B cell (primary cell): ENCODE results near the gene LTBP2. TPM values are rescaled to one million over a fixed set of nuclear protein-coding genes. Genes with fewer than 3 reads are reported as not detected.

Experiments
- ATAC-seq: fragments of 200-7000 bp; cut with Tn5 transposase; one replicate; pipeline ENCODE4 v1.10.0; 2021; ENCODE audit warnings: low read depth, mild to moderate bottlenecking, moderate number of reproducible peaks, moderate library complexity
- CTCF ChIA-PET: fragments of 350-600 bp; sonication (Branson Sonifier 250); formaldehyde crosslinking; loops from one replicate; lab custom pipeline; 2021; ENCODE audit warnings: antibody characterized with exemption, inconsistent platforms; lab: Charles Lee
- POLR2A ChIA-PET: fragments of 350-600 bp; sonication (Branson Sonifier 250); formaldehyde crosslinking; loops from one replicate; lab custom pipeline; 2021; ENCODE audit warnings: antibody characterized with exemption; lab: Charles Lee
- DNase-seq: peaks from one replicate; pipeline ENCODE4 v3.0.0; 2013
- H2AFZ ChIP-seq: 2 replicates; pipeline ENCODE4 v1.6.1; 2012; ENCODE audit warnings: mild to moderate bottlenecking, low read depth, low read length; ENCODE audit not compliant: insufficient read depth, poor library complexity, severe bottlenecking
- H3K27ac ChIP-seq, 2 donors: 1 replicate in 1 of 2; 2 replicates in 1 of 2; pipeline ENCODE4 v1.5.1; 2012 to 2013; ENCODE audit warnings: low read length in 2 of 2, mild to moderate bottlenecking in 2 of 2, moderate library complexity in 1 of 2
- H3K27me3 ChIP-seq, 4 experiments: fragments of 200-600 bp in 1 of 4; sonication (generic) in 1 of 4; replicated peaks in 1 of 4; 1 replicate in 2 of 4; 2 replicates in 2 of 4; pipeline versions ENCODE4 v1.6.1 to v1.7.0; 2013 to 2016; ENCODE audit warnings: low read length in 3 of 4, mild to moderate bottlenecking in 2 of 4, mixed read lengths in 1 of 4, moderate library complexity in 1 of 4; ENCODE audit not compliant: insufficient read depth in 4 of 4, control insufficient read depth in 3 of 4; ENCODE audit errors: control extremely low read depth in 1 of 4
- H3K36me3 ChIP-seq, 2 experiments: replicated peaks in 1 of 2; 1 replicate in 1 of 2; 2 replicates in 1 of 2; pipeline versions ENCODE4 v1.6.1 to v1.7.1; 2013; ENCODE audit warnings: low read length in 1 of 2; ENCODE audit not compliant: insufficient read depth in 2 of 2, control insufficient read depth in 1 of 2; ENCODE audit errors: control extremely low read depth in 1 of 2, extremely low read depth in 1 of 2
- H3K4me1 ChIP-seq, 2 donors: fragments of 200-600 bp in 1 of 2; sonication (generic) in 1 of 2; 1 replicate in 1 of 2; 2 replicates in 1 of 2; pipeline versions ENCODE4 v1.5.1 to v1.6.1; 2013 to 2017; ENCODE audit warnings: low read length in 2 of 2; ENCODE audit not compliant: control insufficient read depth in 2 of 2, insufficient read depth in 2 of 2
- H3K4me2 ChIP-seq: replicated peaks from 2 replicates; pipeline ENCODE3; 2012; ENCODE audit warnings: mild to moderate bottlenecking, low read depth, low read length; ENCODE audit not compliant: poor library complexity, severe bottlenecking
- H3K4me3 ChIP-seq, 5 experiments: fragments of 200-600 bp in 1 of 5; sonication (generic) in 1 of 5; 1 replicate in 3 of 5; 2 replicates in 2 of 5; pipeline versions ENCODE4 v1.5.1 to v1.7.0; 2011 to 2016; ENCODE audit warnings: low read length in 4 of 5, mild to moderate bottlenecking in 4 of 5, low read depth in 2 of 5, control low read depth in 1 of 5, moderate library complexity in 1 of 5; ENCODE audit not compliant: insufficient read depth in 1 of 5; ENCODE audit errors: control extremely low read depth in 1 of 5, extremely low read depth in 1 of 5
- H3K79me2 ChIP-seq: fragments of 200-600 bp; sonication (generic); one replicate; pipeline ENCODE4 v1.6.0; 2016; ENCODE audit warnings: low read length; ENCODE audit not compliant: control insufficient read depth, insufficient read depth
- H3K9ac ChIP-seq: fragments of 200-600 bp; sonication (generic); 2 replicates; pipeline ENCODE4 v1.6.1; 2017; ENCODE audit warnings: mild to moderate bottlenecking, low read length, moderate library complexity
- H3K9me3 ChIP-seq, 3 donors: one replicate each; pipeline versions ENCODE4 v1.6.1 to v1.7.1; 2013; ENCODE audit warnings: low read length in 2 of 3; ENCODE audit not compliant: control insufficient read depth in 2 of 3, insufficient read depth in 1 of 3; ENCODE audit errors: control extremely low read depth in 1 of 3
- H4K20me1 ChIP-seq: 2 replicates; pipeline ENCODE4 v1.6.0; 2012; ENCODE audit warnings: mild to moderate bottlenecking, low read length; ENCODE audit not compliant: insufficient read depth, control insufficient read depth, poor library complexity, severe bottlenecking
- H3K27ac Mint-ChIP-seq: one replicate; pipeline ENCODE4 v1.8.0; 2021; ENCODE audit warnings: mixed read lengths
- H3K27me3 Mint-ChIP-seq: one replicate; pipeline ENCODE4 v1.8.0; 2021; ENCODE audit warnings: mixed read lengths
- H3K4me1 Mint-ChIP-seq: one replicate; pipeline ENCODE4 v1.8.0; 2021; ENCODE audit warnings: mixed read lengths
- H3K4me3 Mint-ChIP-seq: one replicate; pipeline ENCODE4 v1.8.0; 2021; ENCODE audit warnings: mixed read lengths
- H3K9me3 Mint-ChIP-seq: one replicate; pipeline ENCODE4 v1.8.0; 2022; ENCODE audit warnings: mixed read lengths; ENCODE audit not compliant: insufficient read depth
- CTCF ChIP-seq: fragments of 200-600 bp; IDR thresholded peaks from one replicate; pipeline ENCODE4 v1.8.0; 2022; ENCODE audit warnings: antibody characterized with exemption, mild to moderate bottlenecking
- EZH2 ChIP-seq: IDR thresholded peaks from 2 replicates; pipeline ENCODE4 v1.6.1; 2012; ENCODE audit warnings: borderline replicate concordance, low read depth, mild to moderate bottlenecking, moderate library complexity, low read length; ENCODE audit not compliant: insufficient read depth, poor library complexity, severe bottlenecking
- WGBS: methylation state at CpG from one replicate; pipeline ENCODE4 v1.1.5; 2013; ENCODE audit warnings: missing lambda C conversion rate; ENCODE audit not compliant: insufficient coverage; 5-methylcytosine and 5-hydroxymethylcytosine counted together
- intact Hi-C: fragments of 100-400 bp; cut with micrococcal nuclease; formaldehyde crosslinking; loops from one replicate; pipeline ENCODE4 v1.10.0; 2022
- polyA plus RNA-seq: library from polyadenylated mRNA; depleted of rRNA; stranded (reverse); fragments of >200 nt; gene quantifications from 2 replicates; pipeline ENCODE4 v1.2.3, GENCODE V29; 2012
- total RNA-seq, 2 donors: library from RNA; stranded (reverse); fragments of 120-200 nt in 1 of 2; gene quantifications; 1 replicate in 1 of 2; 2 replicates in 1 of 2; pipeline versions ENCODE4 v1.2.3 to v1.2.4, GENCODE V29; 2013 to 2022

Gene LTBP2
- total and polyA plus RNA-seq, 2 donors (not counting 1 experiment from before 2014, with no cell fraction given), result 0.12 to 0.22 TPM

- ATAC-seq (no peak), DNase-seq (no peak)
- H3K4me3 Mint-ChIP-seq, result no peak overlapping the region
- Histone ChIP-seq H2AFZ (no peak overlapping the region), H3K27me3 (no peaks in the 10 kb centered on the region), H3K4me1 (peaks cover 5 to 7% of the 10 kb centered on the region in 2 donors), H3K4me3 (no peak overlapping the region), H3K27ac (no peak overlapping the region), H3K4me2 (no peak overlapping the region), H3K9me3 (no peaks in the 10 kb centered on the region), H3K36me3 (no peaks in the 10 kb centered on the region), H3K9ac (no peak overlapping the region), H4K20me1 (no peaks in the 10 kb centered on the region), H3K79me2 (no peaks in the 10 kb centered on the region)
- TF ChIP-seq CTCF (no peak), EZH2 (no peak)
- POLR2A ChIA-PET, result no interaction called here
- H3K4me1 Mint-ChIP-seq, result peaks cover 6% of the 10 kb centered on the region
- CTCF ChIA-PET, result no interaction called here
- 83% methylated on average over 13 of the region's 16 CpGs for WGBS
- no peak overlapping the region for H3K27ac Mint-ChIP-seq
- no peaks in the 10 kb centered on the region for H3K27me3 Mint-ChIP-seq
- intact Hi-C loops, result no loop called here
- no peaks in the 10 kb centered on the region for H3K9me3 Mint-ChIP-seq
Measured at GRCh38 chr14:74501135-74501614, 110.9 kb downstream of the LTBP2 start.

GRCh38 chr14:74500417-74501134 lies 111.5 kb downstream of the LTBP2 start:
- H3K4me1 ChIP-seq, result peaks cover 0 to under 1% of the 10 kb centered on the region in 2 donors
- H3K4me1 Mint-ChIP-seq, result peaks cover 2% of the 10 kb centered on the region
- H3K27me3 ChIP-seq, result no peaks in the 10 kb centered on the region
- ATAC-seq, result no peak
- 94% methylated on average over 10 of the region's 10 CpGs for WGBS
- H3K9me3 Mint-ChIP-seq, result no peaks in the 10 kb centered on the region
- no peak overlapping the region for H3K4me2 ChIP-seq
- H2AFZ ChIP-seq, result no peak overlapping the region
- intact Hi-C loops, result no loop called here
- H4K20me1 ChIP-seq, result no peaks in the 10 kb centered on the region
- H3K36me3 ChIP-seq, result no peaks in the 10 kb centered on the region
- CTCF ChIA-PET, result no interaction called here
- no peaks in the 10 kb centered on the region for H3K27me3 Mint-ChIP-seq
- no peak overlapping the region for H3K4me3 ChIP-seq
- TF ChIP-seq CTCF, result no peak
- no peak for TF ChIP-seq EZH2
- POLR2A ChIA-PET, result no interaction called here
- no peak overlapping the region for H3K9ac ChIP-seq
- H3K4me3 Mint-ChIP-seq, result no peak overlapping the region
- H3K27ac ChIP-seq, result no peak overlapping the region
- H3K79me2 ChIP-seq, result no peaks in the 10 kb centered on the region
- no peaks in the 10 kb centered on the region for H3K9me3 ChIP-seq
- no peak overlapping the region for H3K27ac Mint-ChIP-seq
- no peak for DNase-seq
